Measurements from ENCODE around the gene ATP6V0D1. TPM values are rescaled to one million over a fixed set of nuclear protein-coding genes. Genes with fewer than 3 reads are reported as not detected.

ATP6V0D1 gene
- polyA plus RNA-seq, 3 donors = 354 to 687 (median 631) TPM

DNA sequence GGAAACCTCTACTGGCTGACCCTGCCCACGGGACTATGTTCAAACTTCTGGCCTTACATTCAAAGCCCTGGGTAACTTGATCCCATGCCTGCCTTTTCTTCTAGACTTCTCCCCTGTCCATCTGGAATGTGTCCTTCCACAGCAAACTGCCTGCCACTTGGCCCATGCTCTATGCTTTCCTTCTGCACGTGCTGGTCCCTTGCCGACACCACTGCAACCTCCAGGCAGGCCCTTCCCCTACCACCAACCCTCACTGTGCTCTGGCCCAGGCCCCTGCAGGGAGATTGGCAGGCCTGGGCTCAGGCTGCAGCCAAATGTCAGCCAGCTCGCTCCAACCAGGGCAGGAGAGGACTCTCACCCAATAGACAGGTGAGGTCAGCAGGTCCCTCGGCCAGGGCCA lies 39.0 kb downstream of the ATP6V0D1 start:
- Mint-ChIP-seq H3K36me3 (peaks cover 76 to 98% of the 10 kb centered on the region in 2 donors), H3K27me3 (ENCODE audit: low read depth in 3 of 3) (peaks cover 0 to 1% (median 0%) of the 10 kb centered on the region in 3 donors), H3K27ac (peak overlapping the region in 1 of 7 donors; percentile 72), H3K4me3 (no peak overlapping the region), H3K9me3 (peaks cover 0 to 3% (median 0%) of the 10 kb centered on the region in 7 donors), H3K4me1 (peaks cover 3% of the 10 kb centered on the region)
- Histone ChIP-seq H3K36me3 (replicated peaks in 1 of 2; ENCODE audit: control insufficient read depth in 1 of 2, insufficient read depth in 2 of 2, low read length in 2 of 2) (peaks cover 98 to 100% of the 10 kb centered on the region in 2 donors), H3K79me2 (ENCODE audit: insufficient read depth, low read length) (peaks cover 41% of the 10 kb centered on the region), H3K27me3 (ENCODE audit: control insufficient read depth in 2 of 2, insufficient read depth in 2 of 2, low read length in 2 of 2) (no peaks in the 10 kb centered on the region), H2AFZ (ENCODE audit: insufficient read depth, low read depth, low read length, poor library complexity, severe bottlenecking) (no peak overlapping the region), H4K20me1 (ENCODE audit: insufficient read depth, low read length) (peaks cover 100% of the 10 kb centered on the region), H3K9me3 (replicated peaks in 1 of 2; ENCODE audit: control insufficient read depth in 1 of 2, insufficient read depth in 1 of 2, low read length in 2 of 2) (no peaks in the 10 kb centered on the region), H3K9ac (ENCODE audit: insufficient read depth, low read length, poor library complexity, severe bottlenecking) (no peak overlapping the region), H3K27ac (ENCODE audit: low read depth in 1 of 2, low read length in 2 of 2) (no peak overlapping the region), H3K4me2 (replicated peaks; ENCODE audit: extremely low read depth, low read length, poor library complexity, severe bottlenecking) (no peak overlapping the region), H3K4me3 (replicated peaks in 1 of 3; ENCODE audit: low read depth in 2 of 3, low read length in 3 of 3) (no peak overlapping the region), H3K4me1 (ENCODE audit: control insufficient read depth in 1 of 2, insufficient read depth in 2 of 2, low read length in 2 of 2) (no peaks in the 10 kb centered on the region)
- 91% methylated on average over 5 of the region's 5 CpGs for WGBS (ENCODE audit: insufficient coverage)
- intact Hi-C loops (cut with micrococcal nuclease) = no loop called here
- no peak for DNase-seq
- no peak for TF ChIP-seq CTCF (IDR thresholded peaks at IDR 0.05)

DNA sequence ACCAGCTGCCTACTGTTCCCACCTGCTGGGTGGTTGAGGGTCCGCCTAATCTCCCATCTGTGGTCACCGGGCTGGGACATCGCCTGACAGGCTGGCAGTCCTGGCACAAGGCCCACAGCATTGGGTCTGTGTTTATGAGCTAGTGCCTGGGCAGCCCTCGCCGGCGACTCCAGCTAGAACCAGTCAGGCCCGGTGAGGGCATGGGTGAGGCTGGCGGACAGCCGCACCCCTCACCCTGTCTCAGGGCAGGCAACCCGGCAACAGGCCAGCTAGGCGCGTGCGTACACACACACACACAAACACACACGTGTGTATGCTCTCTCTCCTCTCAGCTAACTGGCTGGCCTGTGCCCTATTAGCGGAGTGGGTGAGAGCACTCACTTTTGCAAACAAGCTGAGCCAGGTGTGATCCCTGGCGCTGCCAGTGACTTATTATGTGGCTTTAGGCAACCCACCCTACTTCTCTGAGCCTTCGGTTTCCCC lies 39.6 kb downstream of the ATP6V0D1 start:
- H3K4me2 ChIP-seq (replicated peaks; ENCODE audit: extremely low read depth, low read length, poor library complexity, severe bottlenecking) = no peak overlapping the region
- no peak overlapping the region for H2AFZ ChIP-seq (ENCODE audit: insufficient read depth, low read depth, low read length, poor library complexity, severe bottlenecking)
- Mint-ChIP-seq H3K9me3 (peaks cover 0 to 3% (median 0%) of the 10 kb centered on the region in 7 donors), H3K36me3 (peaks cover 76 to 98% of the 10 kb centered on the region in 2 donors), H3K27ac (no peak overlapping the region), H3K27me3 (ENCODE audit: low read depth in 3 of 3) (peaks cover 0 to 1% (median 0%) of the 10 kb centered on the region in 3 donors), H3K4me3 (no peak overlapping the region), H3K4me1 (peaks cover 3% of the 10 kb centered on the region)
- no peak overlapping the region for H3K27ac ChIP-seq (ENCODE audit: low read depth in 1 of 2, low read length in 2 of 2)
- H4K20me1 ChIP-seq (ENCODE audit: insufficient read depth, low read length) = peaks cover 100% of the 10 kb centered on the region
- H3K27me3 ChIP-seq (ENCODE audit: control insufficient read depth in 2 of 2, insufficient read depth in 2 of 2, low read length in 2 of 2) = no peaks in the 10 kb centered on the region
- WGBS (ENCODE audit: insufficient coverage) = 75% methylated on average over 8 of the region's 17 CpGs
- no peaks in the 10 kb centered on the region for H3K9me3 ChIP-seq (replicated peaks in 1 of 2; ENCODE audit: control insufficient read depth in 1 of 2, insufficient read depth in 1 of 2, low read length in 2 of 2)
- H3K79me2 ChIP-seq (ENCODE audit: insufficient read depth, low read length) = peaks cover 35% of the 10 kb centered on the region
- no peak for TF ChIP-seq CTCF (IDR thresholded peaks at IDR 0.05)
- peaks cover 98 to 99% of the 10 kb centered on the region in 2 donors for H3K36me3 ChIP-seq (replicated peaks in 1 of 2; ENCODE audit: control insufficient read depth in 1 of 2, insufficient read depth in 2 of 2, low read length in 2 of 2)
- intact Hi-C loops (cut with micrococcal nuclease) = no loop called here
- no peak for DNase-seq
- no peak overlapping the region for H3K4me3 ChIP-seq (replicated peaks in 1 of 3; ENCODE audit: low read depth in 2 of 3, low read length in 3 of 3)
- H3K9ac ChIP-seq (ENCODE audit: insufficient read depth, low read length, poor library complexity, severe bottlenecking) = no peak overlapping the region
- no peaks in the 10 kb centered on the region for H3K4me1 ChIP-seq (ENCODE audit: control insufficient read depth in 1 of 2, insufficient read depth in 2 of 2, low read length in 2 of 2)
